ENCODE results near the gene FOXL2NB.

FOXL2NB gene

GRCh38 chr3:138949002-138949418, 2.0 kb downstream of the FOXL2NB start:
- H3K36me3 ChIP-seq (ENCODE audit: insufficient read depth, low read length) = no peaks in the 10 kb centered on the region
- H3K9ac ChIP-seq (ENCODE audit: low read depth, low read length) = peak overlapping the region; percentile 42
- H3K4me1 ChIP-seq (ENCODE audit: insufficient read depth, low read length) = peaks cover 35% of the 10 kb centered on the region
- 3% methylated on average over 5 of the region's 5 CpGs for WGBS
- peak overlapping the region; percentile 51; the same call in 1 of the 2 replicates for H3K27ac ChIP-seq (ENCODE audit: low read depth, low read length)
- H3K9me3 ChIP-seq (ENCODE audit: insufficient read depth, low read depth, low read length) = no peaks in the 10 kb centered on the region
- peaks cover 100% of the 10 kb centered on the region for H3K27me3 ChIP-seq (ENCODE audit: insufficient read depth, low read length)
- H3K4me3 ChIP-seq (ENCODE audit: low read length) = peak overlapping the region; percentile 46

GRCh38 chr3:138949445-138950005, 2.5 kb downstream of the FOXL2NB start:
- Histone ChIP-seq H3K4me3 (ENCODE audit: low read length) (peak overlapping the region; percentile 46), H3K27ac (ENCODE audit: low read depth, low read length) (no peak overlapping the region), H3K27me3 (ENCODE audit: insufficient read depth, low read length) (peaks cover 100% of the 10 kb centered on the region), H3K9ac (ENCODE audit: low read depth, low read length) (peak overlapping the region; percentile 42), H3K36me3 (ENCODE audit: insufficient read depth, low read length) (no peaks in the 10 kb centered on the region), H3K9me3 (ENCODE audit: insufficient read depth, low read depth, low read length) (no peaks in the 10 kb centered on the region), H3K4me1 (ENCODE audit: insufficient read depth, low read length) (peaks cover 30% of the 10 kb centered on the region)
- 2% methylated on average over 27 of the region's 27 CpGs for WGBS

GRCh38 chr3:138950006-138950644, 3.1 kb downstream of the FOXL2NB start:
- no peak overlapping the region for H3K27ac ChIP-seq (ENCODE audit: low read depth, low read length)
- H3K4me3 ChIP-seq (ENCODE audit: low read length) = peak overlapping the region; percentile 46
- H3K36me3 ChIP-seq (ENCODE audit: insufficient read depth, low read length) = no peaks in the 10 kb centered on the region
- WGBS = 1% methylated on average over 53 of the region's 53 CpGs
- H3K9me3 ChIP-seq (ENCODE audit: insufficient read depth, low read depth, low read length) = no peaks in the 10 kb centered on the region
- H3K9ac ChIP-seq (ENCODE audit: low read depth, low read length) = peak overlapping the region; percentile 42
- peaks cover 28% of the 10 kb centered on the region for H3K4me1 ChIP-seq (ENCODE audit: insufficient read depth, low read length)
- peaks cover 100% of the 10 kb centered on the region for H3K27me3 ChIP-seq (ENCODE audit: insufficient read depth, low read length)

GRCh38 chr3:138950701-138951100, 3.7 kb downstream of the FOXL2NB start:
- H3K9me3 ChIP-seq (ENCODE audit: insufficient read depth, low read depth, low read length) = no peaks in the 10 kb centered on the region
- H3K4me1 ChIP-seq (ENCODE audit: insufficient read depth, low read length) = peaks cover 28% of the 10 kb centered on the region
- WGBS = 55% methylated on average over 8 of the region's 8 CpGs
- no peak overlapping the region for H3K9ac ChIP-seq (ENCODE audit: low read depth, low read length)
- peaks cover 100% of the 10 kb centered on the region for H3K27me3 ChIP-seq (ENCODE audit: insufficient read depth, low read length)
- H3K36me3 ChIP-seq (ENCODE audit: insufficient read depth, low read length) = no peaks in the 10 kb centered on the region
- peak overlapping the region; percentile 46 for H3K4me3 ChIP-seq (ENCODE audit: low read length)
- H3K27ac ChIP-seq (ENCODE audit: low read depth, low read length) = no peak overlapping the region

- no peak overlapping the region for H3K4me3 ChIP-seq (ENCODE audit: low read length)
- 94% methylated on average over 36 of the region's 36 CpGs for WGBS
- H3K27me3 ChIP-seq (ENCODE audit: insufficient read depth, low read length) = peaks cover 44% of the 10 kb centered on the region
- no peaks in the 10 kb centered on the region for H3K4me1 ChIP-seq (ENCODE audit: insufficient read depth, low read length)
- H3K9me3 ChIP-seq (ENCODE audit: insufficient read depth, low read depth, low read length) = peaks cover 13% of the 10 kb centered on the region; the same call in 1 of the 2 replicates
- H3K9ac ChIP-seq (ENCODE audit: low read depth, low read length) = no peak overlapping the region
- H3K36me3 ChIP-seq (ENCODE audit: insufficient read depth, low read length) = no peaks in the 10 kb centered on the region
- no peak overlapping the region for H3K27ac ChIP-seq (ENCODE audit: low read depth, low read length)
Observed at GRCh38 chr3:138960417-138960852, 13.4 kb downstream of the FOXL2NB start.

- H3K27ac ChIP-seq (ENCODE audit: low read depth, low read length) = no peak overlapping the region
- no peak overlapping the region for H3K9ac ChIP-seq (ENCODE audit: low read depth, low read length)
- 75% methylated on average over 8 of the region's 8 CpGs for WGBS
- H3K4me1 ChIP-seq (ENCODE audit: insufficient read depth, low read length) = no peaks in the 10 kb centered on the region
- H3K36me3 ChIP-seq (ENCODE audit: insufficient read depth, low read length) = no peaks in the 10 kb centered on the region
- H3K27me3 ChIP-seq (ENCODE audit: insufficient read depth, low read length) = peaks cover 30% of the 10 kb centered on the region
- H3K4me3 ChIP-seq (ENCODE audit: low read length) = no peak overlapping the region
- H3K9me3 ChIP-seq (ENCODE audit: insufficient read depth, low read depth, low read length) = peaks cover 15% of the 10 kb centered on the region; the same call in 1 of the 2 replicates
Observed at GRCh38 chr3:138962854-138963560, 16.0 kb downstream of the FOXL2NB start.

GRCh38 chr3:138964264-138964663, 17.2 kb downstream of the FOXL2NB start:
- no peak overlapping the region for H3K9ac ChIP-seq (ENCODE audit: low read depth, low read length)
- H3K27ac ChIP-seq (ENCODE audit: low read depth, low read length) = no peak overlapping the region
- peaks cover 28% of the 10 kb centered on the region for H3K27me3 ChIP-seq (ENCODE audit: insufficient read depth, low read length)
- no peaks in the 10 kb centered on the region for H3K36me3 ChIP-seq (ENCODE audit: insufficient read depth, low read length)
- 88% methylated on average over 1 of the region's 2 CpGs for WGBS
- peaks cover 15% of the 10 kb centered on the region; the same call in 1 of the 2 replicates for H3K9me3 ChIP-seq (ENCODE audit: insufficient read depth, low read depth, low read length)
- no peaks in the 10 kb centered on the region for H3K4me1 ChIP-seq (ENCODE audit: insufficient read depth, low read length)
- H3K4me3 ChIP-seq (ENCODE audit: low read length) = no peak overlapping the region

GRCh38 chr3:138964923-138965322, 17.9 kb downstream of the FOXL2NB start:
- no peak overlapping the region for H3K4me3 ChIP-seq (ENCODE audit: low read length)
- H3K27ac ChIP-seq (ENCODE audit: low read depth, low read length) = no peak overlapping the region
- H3K4me1 ChIP-seq (ENCODE audit: insufficient read depth, low read length) = no peaks in the 10 kb centered on the region
- H3K9ac ChIP-seq (ENCODE audit: low read depth, low read length) = no peak overlapping the region
- no peaks in the 10 kb centered on the region for H3K36me3 ChIP-seq (ENCODE audit: insufficient read depth, low read length)
- peaks cover 23% of the 10 kb centered on the region for H3K27me3 ChIP-seq (ENCODE audit: insufficient read depth, low read length)
- peaks cover 15% of the 10 kb centered on the region; the same call in 1 of the 2 replicates for H3K9me3 ChIP-seq (ENCODE audit: insufficient read depth, low read depth, low read length)

GRCh38 chr3:138971766-138972320, 24.8 kb downstream of the FOXL2NB start:
- H3K27ac ChIP-seq (ENCODE audit: low read depth, low read length) = no peak overlapping the region
- 88% methylated on average over 6 of the region's 6 CpGs for WGBS
- no peaks in the 10 kb centered on the region for H3K36me3 ChIP-seq (ENCODE audit: insufficient read depth, low read length)
- H3K9me3 ChIP-seq (ENCODE audit: insufficient read depth, low read depth, low read length) = no peaks in the 10 kb centered on the region
- no peaks in the 10 kb centered on the region for H3K27me3 ChIP-seq (ENCODE audit: insufficient read depth, low read length)
- no peaks in the 10 kb centered on the region for H3K4me1 ChIP-seq (ENCODE audit: insufficient read depth, low read length)
- H3K9ac ChIP-seq (ENCODE audit: low read depth, low read length) = no peak overlapping the region
- H3K4me3 ChIP-seq (ENCODE audit: low read length) = no peak overlapping the region

GRCh38 chr3:138972941-138973340, 25.9 kb downstream of the FOXL2NB start:
- Histone ChIP-seq H3K4me1 (ENCODE audit: insufficient read depth, low read length) (no peaks in the 10 kb centered on the region), H3K4me3 (ENCODE audit: low read length) (no peak overlapping the region), H3K9ac (ENCODE audit: low read depth, low read length) (no peak overlapping the region), H3K9me3 (ENCODE audit: insufficient read depth, low read depth, low read length) (no peaks in the 10 kb centered on the region), H3K36me3 (ENCODE audit: insufficient read depth, low read length) (no peaks in the 10 kb centered on the region), H3K27me3 (ENCODE audit: insufficient read depth, low read length) (no peaks in the 10 kb centered on the region), H3K27ac (ENCODE audit: low read depth, low read length) (no peak overlapping the region)
- whole genome bisulfite sequencing = 86% methylated on average over 5 of the region's 5 CpGs

GRCh38 chr3:138974462-138974861, 27.4 kb downstream of the FOXL2NB start:
- H3K36me3 ChIP-seq (ENCODE audit: insufficient read depth, low read length) = no peaks in the 10 kb centered on the region
- no peaks in the 10 kb centered on the region for H3K4me1 ChIP-seq (ENCODE audit: insufficient read depth, low read length)
- H3K9me3 ChIP-seq (ENCODE audit: insufficient read depth, low read depth, low read length) = no peaks in the 10 kb centered on the region
- H3K4me3 ChIP-seq (ENCODE audit: low read length) = no peak overlapping the region
- 92% methylated on average over 5 of the region's 5 CpGs for WGBS
- H3K9ac ChIP-seq (ENCODE audit: low read depth, low read length) = no peak overlapping the region
- no peaks in the 10 kb centered on the region for H3K27me3 ChIP-seq (ENCODE audit: insufficient read depth, low read length)
- H3K27ac ChIP-seq (ENCODE audit: low read depth, low read length) = no peak overlapping the region
